Umbilical cord (tissue), 2 donors: Measurements from ENCODE around the gene TNFRSF14. TPM values are rescaled to one million over a fixed set of nuclear protein-coding genes. Genes with fewer than 3 reads are reported as not detected.
A peak's percentile ranks its signal among the peaks of the same experiment; 100 is the strongest.

Source experiments
- DNase-seq: peaks from one replicate; pipeline ENCODE4 v3.0.0-alpha.2; 2015; ENCODE audit warnings: low spot score
- total RNA-seq: library from RNA; depleted of rRNA; stranded (reverse); fragments of >200 nt; gene quantifications from one replicate; pipeline ENCODE4 v1.2.3, GENCODE V29; 2014; ENCODE audit warnings: low replicate concordance; ENCODE audit not compliant: insufficient read depth

The TNFRSF14 gene
- total RNA-seq, 1 donor from 2014 or later = 20.2 TPM

GRCh38 chr1:2597441-2598328, 41.5 kb downstream of the TNFRSF14 start:
- DNase-seq = no peak

DNA sequence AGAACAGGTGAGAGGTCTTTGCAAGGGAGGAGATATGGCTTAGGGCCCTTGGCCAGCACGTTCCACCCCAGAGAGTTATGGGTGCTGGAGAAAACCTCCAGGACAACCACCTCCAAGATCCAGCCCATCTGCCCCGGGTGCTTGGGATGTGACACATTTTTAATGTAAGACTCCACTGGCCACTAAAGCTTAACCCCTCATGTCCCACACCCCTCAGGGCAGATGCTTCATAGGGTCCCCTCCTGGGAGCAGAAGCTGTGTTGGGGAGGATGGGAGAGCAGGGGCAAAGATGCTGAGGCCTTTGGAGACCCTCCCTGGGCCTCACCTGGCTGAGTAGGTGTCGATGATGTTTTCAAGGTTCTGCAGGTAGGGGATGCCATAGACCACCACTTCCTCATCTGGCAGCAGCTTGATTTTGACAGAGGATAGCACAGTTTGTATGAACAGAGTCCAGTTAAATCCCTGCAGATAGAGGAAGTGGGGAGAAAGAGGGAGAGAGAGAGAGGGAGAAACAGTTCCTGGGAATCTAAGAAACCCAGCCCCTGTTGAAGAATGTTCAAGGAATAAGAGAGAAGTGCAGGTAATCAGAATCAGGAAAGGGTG, 42.3 kb downstream of the TNFRSF14 start:
- DNase-seq = no peak

GRCh38 chr1:2601721-2602303, 45.6 kb downstream of the TNFRSF14 start:
- DNase-seq = no peak

- DNase-seq = no peak
These were observed 46.2 kb downstream of the TNFRSF14 start for GRCh38 chr1:2602311-2602835.

GRCh38 chr1:2602866-2603520, 46.8 kb downstream of the TNFRSF14 start:
- DNase-seq = no peak

DNA sequence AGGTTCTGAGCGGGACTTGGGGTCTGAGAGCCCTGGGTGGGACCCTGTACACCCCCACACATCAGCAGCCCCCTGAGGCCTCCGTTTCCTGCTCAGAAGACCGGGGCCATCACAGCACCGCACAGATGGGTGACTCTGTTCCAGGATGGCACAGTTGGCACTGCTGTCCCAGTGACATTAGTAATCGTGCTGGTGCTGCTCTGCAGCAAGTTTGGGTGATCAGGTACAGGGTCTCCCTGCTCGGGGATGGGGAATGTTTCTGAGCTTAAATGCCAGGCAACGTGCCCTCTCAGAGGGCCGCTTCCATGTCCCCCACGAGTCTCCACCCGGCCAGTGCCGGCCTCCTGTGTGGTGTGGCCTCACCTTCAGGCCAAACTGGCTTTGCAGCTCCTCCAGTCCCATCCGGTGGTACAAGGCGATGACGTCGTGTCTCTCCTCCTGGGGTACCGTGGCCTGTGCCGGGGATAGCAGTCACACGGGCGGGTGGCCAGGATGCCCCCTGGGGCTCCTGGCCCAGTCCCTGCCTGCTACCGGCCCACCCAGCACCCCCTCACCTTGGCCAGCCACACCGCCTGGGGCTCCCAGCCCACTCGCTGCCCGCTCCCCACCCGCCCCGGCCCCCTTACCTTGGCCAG, 47.5 kb downstream of the TNFRSF14 start:
- DNase-seq = no peak

DNA sequence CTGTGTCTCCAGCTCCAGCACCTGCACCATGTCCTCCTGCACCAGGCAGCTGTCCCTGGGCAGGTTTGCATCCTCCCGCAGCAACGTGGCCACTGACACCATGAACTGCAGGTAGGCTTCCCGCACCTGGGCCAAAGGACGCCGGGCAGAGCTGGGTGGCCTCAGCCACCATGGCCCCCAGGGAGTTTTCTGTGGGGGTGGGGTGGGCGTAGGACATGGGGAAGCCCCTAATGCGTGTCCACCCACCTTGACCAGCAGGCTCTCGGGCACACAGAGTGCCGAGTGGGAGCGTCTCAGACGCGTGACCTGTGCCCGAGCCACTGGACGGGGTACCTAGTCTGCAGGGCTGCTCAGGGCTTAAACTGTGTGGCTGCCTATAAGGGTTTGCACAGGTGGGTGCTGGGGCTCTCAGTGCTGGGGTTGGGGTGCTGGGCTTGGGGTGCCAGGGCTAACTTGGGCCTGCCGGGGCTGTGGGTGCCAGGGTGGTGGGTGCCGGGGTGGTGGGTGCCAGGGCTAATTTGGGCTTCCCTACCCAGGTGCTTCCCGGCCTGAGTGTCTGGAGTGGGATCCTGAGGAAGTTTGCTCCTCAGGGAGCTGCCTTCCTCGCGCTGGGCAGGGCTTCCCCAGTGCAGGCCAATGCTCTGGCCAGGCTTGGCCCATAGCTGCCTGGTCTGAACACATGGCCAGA, 48.1 kb downstream of the TNFRSF14 start:
- no peak for DNase-seq

DNA sequence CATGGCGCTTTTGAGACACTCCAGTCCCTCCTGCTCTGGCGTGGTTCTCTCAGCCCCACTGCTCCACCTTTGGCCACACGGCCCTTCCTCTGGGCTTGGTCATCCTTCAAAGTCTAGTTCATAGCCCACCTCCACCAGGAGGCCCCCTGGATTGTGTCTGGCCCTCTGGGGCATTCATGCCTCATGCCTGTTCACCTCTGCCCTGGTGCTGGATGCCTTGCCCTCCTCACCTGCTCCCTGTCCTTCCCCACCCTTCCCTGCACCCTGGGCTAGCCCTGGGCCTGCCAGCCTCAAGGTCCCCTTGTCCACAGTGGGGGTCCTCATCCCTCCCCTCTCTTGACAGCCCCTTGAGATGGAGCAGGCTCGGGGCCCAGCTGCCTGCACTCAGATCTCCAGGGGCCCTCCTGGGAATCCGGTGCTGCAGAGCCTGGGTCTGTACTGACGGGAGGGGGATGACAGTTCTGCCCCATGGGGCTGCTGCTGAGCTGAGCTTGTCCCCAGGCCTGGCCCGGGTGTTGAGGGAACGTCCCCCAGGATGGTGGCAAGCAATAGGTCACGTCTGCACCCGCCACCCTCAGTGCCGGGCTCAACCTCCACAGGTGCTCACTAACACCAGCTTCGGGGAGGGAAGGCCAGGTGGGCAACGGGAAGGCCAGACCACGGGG, 48.8 kb downstream of the TNFRSF14 start:
- DNase-seq = no peak

DNA sequence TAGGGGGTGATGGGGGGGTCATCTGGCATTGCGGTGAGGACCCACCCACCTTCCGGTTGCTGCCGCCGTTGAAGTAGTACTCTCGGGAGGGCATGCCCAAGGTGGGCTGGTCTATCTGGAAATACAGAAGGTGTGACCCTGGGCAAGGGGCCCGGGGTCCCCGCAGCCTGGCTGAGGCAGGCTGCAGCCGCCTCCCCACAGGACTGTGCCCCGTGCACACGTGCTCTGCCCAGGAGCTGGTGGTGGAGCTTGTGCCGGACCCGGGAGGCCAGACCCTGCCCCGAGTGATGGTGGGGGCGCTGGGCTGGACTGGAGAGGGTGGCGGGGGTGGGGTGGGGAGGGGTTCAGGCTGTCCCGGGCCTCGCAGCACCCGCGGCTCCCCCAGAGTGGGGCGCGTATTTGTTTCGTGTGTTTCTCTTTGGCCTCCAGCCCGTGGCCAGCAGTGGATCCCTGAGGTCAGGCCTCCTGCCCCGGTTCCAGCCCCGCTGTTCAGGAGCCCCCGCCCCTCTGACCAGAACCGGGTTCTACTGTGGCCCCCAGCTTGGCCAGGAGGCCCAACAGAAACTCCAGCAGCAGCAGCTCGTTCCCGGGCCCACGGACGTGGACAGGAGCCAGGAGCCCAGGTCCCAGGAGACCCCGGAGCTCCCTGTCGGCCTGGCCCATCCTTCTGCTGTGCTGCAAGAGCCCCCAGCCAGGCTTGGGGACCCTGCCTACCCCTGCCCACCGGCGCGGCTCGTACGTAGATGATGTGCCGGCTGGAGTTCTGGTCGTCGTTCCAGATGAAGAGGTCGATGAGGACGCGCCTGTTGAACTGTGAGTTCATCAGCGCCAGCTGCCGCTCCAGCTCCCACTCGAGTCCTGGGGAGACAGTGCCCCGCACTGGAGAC, 49.6 kb downstream of the TNFRSF14 start:
- no peak for DNase-seq

GRCh38 chr1:2606396-2606880, 50.3 kb downstream of the TNFRSF14 start:
- no peak for DNase-seq

DNA sequence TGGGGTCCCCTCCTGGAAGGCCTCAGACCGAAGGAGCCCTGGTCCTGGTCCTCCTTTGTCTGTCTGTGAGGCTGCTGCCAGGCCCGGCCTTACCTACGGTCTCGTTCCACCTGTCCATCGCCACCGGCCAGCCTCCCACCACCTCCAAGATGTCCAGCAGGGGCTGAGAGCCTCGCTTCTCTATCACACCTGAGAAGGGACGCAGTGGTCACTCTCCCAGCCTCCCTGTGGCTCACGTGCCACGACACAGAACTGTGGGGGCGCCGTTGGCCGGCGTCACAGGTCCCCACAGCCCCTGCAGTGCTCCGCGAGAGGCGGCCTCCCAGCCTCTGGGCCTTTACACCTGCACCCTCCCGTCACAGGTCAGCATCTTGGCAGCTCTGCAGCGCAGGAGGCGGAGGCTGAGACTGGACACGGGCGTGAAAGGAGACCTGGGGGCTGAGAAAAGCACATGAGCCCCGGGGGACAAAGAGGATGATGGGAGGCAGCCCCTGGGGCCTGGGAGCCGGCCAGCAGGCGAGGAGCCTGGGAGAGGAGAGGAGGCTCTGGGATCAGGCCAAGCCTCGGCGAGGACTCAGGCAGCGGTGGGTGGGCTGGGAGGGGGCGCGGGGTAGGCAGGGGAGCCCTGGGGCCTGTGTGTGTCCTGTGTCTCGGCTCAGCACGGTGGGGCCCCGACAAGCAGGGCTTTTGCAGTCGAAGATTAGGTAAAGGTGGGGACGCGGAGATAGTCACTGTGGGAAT, 50.9 kb downstream of the TNFRSF14 start:
- no peak for DNase-seq

GRCh38 chr1:2607641-2608091, 51.5 kb downstream of the TNFRSF14 start:
- no peak for DNase-seq

- no peak for DNase-seq
These were observed 53.3 kb downstream of the TNFRSF14 start for GRCh38 chr1:2609319-2610035.

DNA sequence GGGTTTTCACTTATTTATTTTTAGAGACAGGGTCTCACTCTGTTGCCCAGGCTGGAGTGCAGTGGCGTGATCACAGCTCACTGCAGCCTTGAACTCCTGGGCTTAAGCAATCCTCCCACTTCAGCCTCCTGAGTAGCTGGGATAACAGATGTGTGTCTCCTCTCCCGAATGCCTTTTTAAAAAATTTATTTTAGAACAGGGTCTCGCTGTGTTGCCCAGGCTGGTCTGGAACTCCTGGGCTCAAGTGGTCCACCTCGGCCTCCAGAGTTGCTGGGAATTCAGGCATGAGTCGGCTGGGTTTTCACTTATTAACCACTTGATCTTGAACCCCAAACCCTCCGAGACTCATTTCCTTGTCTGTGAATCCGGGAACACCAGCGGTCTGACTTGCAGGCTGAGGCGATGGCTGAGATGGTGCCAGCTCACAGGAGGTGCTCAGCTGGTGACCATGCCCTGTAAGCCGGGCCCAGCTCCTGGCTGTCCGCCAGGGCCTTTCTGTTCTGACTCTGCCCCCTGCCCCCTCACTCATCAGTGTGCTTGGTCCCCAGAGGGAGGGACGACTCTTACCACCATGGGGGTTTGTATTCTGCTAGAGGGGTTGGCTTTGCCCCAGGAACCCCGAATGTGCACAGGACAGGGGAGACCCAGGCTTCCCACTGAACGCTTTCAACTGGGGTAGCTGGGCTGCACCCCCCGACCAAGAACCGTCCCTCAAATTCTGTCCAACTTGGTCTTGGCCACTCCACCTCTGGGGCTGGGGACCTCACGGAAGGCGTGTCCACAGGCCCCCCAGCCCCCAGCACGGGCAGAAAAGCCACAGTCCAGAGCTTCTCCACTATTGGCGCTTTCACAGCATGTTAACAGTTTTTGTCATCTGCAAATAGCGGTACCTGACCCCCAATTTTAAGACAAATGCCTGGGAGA, 54.1 kb downstream of the TNFRSF14 start:
- DNase-seq = no peak

- DNase-seq = peak; percentile 65
These were observed 54.9 kb downstream of the TNFRSF14 start for GRCh38 chr1:2611031-2611501.
